HCT116 (cell line): ENCODE results near the gene MKI67. TPM values are rescaled to one million over a fixed set of nuclear protein-coding genes. Genes with fewer than 3 reads are reported as not detected.

Experiments used
- ATAC-seq: fragments of 200-7000 bp; cut with Tn5 transposase; 2 replicates; pipeline ENCODE4 v1.9.1; 2020; ENCODE audit warnings: mild to moderate bottlenecking, moderate library complexity
- BruUV-seq: library from RNA; stranded (reverse); fragments of 400-500 nt; replicated peaks from 2 replicates; lab custom pipeline; 2021; lab: Mats Ljungman, UMichigan
- CTCF ChIA-PET: fragments of 300-600 bp; sonication (Branson Sonifier 250); formaldehyde crosslinking; loops from one replicate; lab custom pipeline; 2021; ENCODE audit warnings: antibody characterized with exemption; lab: Charles Lee
- POLR2A ChIA-PET: fragments of 300-600, 350-600 bp; sonication (Branson Sonifier 250); formaldehyde crosslinking; loops from one replicate; lab custom pipeline; 2021; ENCODE audit warnings: antibody characterized with exemption; lab: Charles Lee
- RAD21 ChIA-PET, 2 experiments: fragments of 300-600 bp; sonication (Branson Sonifier 250); formaldehyde crosslinking; loops; one replicate each; lab custom pipeline; 2023; ENCODE audit warnings: low total read pairs in 2 of 2; ENCODE audit not compliant: uncharacterized antibody in 2 of 2, unreplicated experiment in 2 of 2, low non-redundant PET in 1 of 2; lab: Charles Lee
- DNase-seq: peaks from one replicate; pipeline ENCODE4 v3.0.0-alpha.2; 2010; ENCODE audit warnings: low read depth, low spot score
- H2AFZ ChIP-seq: fragments of 200-600 bp; shearing (Covaris generic), sonication (generic); 2 replicates; pipeline ENCODE4 v1.6.1; 2017; ENCODE audit warnings: low read depth, mixed run types, mixed read lengths, antibody characterized with exemption, low read length; ENCODE audit not compliant: poor library complexity, severe bottlenecking
- H3K27ac ChIP-seq: 2 replicates; pipeline ENCODE4 v1.5.1; 2012; ENCODE audit warnings: low read depth, low read length
- H3K27me3 ChIP-seq: fragments of 200-600 bp; sonication (generic); 2 replicates; pipeline ENCODE4 v1.6.1; 2016; ENCODE audit warnings: mixed run types, low read length, mixed read lengths; ENCODE audit not compliant: insufficient read depth
- H3K36me3 ChIP-seq, 2 experiments: fragments of 200-500 bp in 1 of 2; fragments of 200-600 bp in 1 of 2; sonication (Bioruptor generic) in 1 of 2; sonication (generic) in 1 of 2; 2 replicates each; pipeline versions ENCODE4 v1.5.1 to v1.6.1; 2014 to 2016; ENCODE audit warnings: low read length in 2 of 2, inconsistent platforms in 1 of 2, mixed read lengths in 1 of 2, mixed run types in 1 of 2; ENCODE audit not compliant: insufficient read depth in 2 of 2, control insufficient read depth in 1 of 2
- H3K4me1 ChIP-seq, 2 experiments: fragments of 200-600 bp in 1 of 2; sonication (generic) in 1 of 2; 2 replicates each; pipeline versions ENCODE4 v1.5.1 to v1.6.1; 2012 to 2017; ENCODE audit warnings: low read length in 2 of 2, inconsistent platforms in 1 of 2, mild to moderate bottlenecking in 1 of 2, mixed read lengths in 1 of 2, mixed run types in 1 of 2, moderate library complexity in 1 of 2; ENCODE audit not compliant: insufficient read depth in 2 of 2, control insufficient read depth in 1 of 2
- H3K4me2 ChIP-seq: fragments of 200-600 bp; sonication (generic); 2 replicates; pipeline ENCODE4 v1.6.1; 2017; ENCODE audit warnings: mixed run types, low read length, mixed read lengths
- H3K4me3 ChIP-seq, 2 experiments: fragments of 200-600 bp in 1 of 2; sonication (generic) in 1 of 2; replicated peaks in 1 of 2; 2 replicates each; pipeline ENCODE4 v1.5.1; 2011 to 2016; ENCODE audit warnings: low read length in 2 of 2, control low read depth in 1 of 2, low read depth in 1 of 2, mild to moderate bottlenecking in 1 of 2, mixed read lengths in 1 of 2, mixed run types in 1 of 2
- H3K79me2 ChIP-seq: fragments of 200-600 bp; sonication (generic); 2 replicates; pipeline ENCODE4 v1.6.1; 2017; ENCODE audit warnings: mild to moderate bottlenecking, mixed run types, low read length, moderate library complexity, mixed read lengths; ENCODE audit not compliant: insufficient read depth
- H3K9ac ChIP-seq: fragments of 200-600 bp; sonication (generic); 2 replicates; pipeline ENCODE4 v1.6.1; 2016; ENCODE audit warnings: low read length, mixed read lengths
- H3K9me2 ChIP-seq: fragments of 200-600 bp; sonication (generic), shearing (Covaris generic); 2 replicates; pipeline ENCODE4 v1.6.1; 2017; ENCODE audit warnings: mixed run types, mild to moderate bottlenecking, moderate library complexity; ENCODE audit not compliant: insufficient read depth
- H3K9me3 ChIP-seq, 2 experiments: fragments of 200-500 bp in 1 of 2; fragments of 200-600 bp in 1 of 2; sonication (Bioruptor generic) in 1 of 2; sonication (generic) in 1 of 2; 2 replicates each; pipeline ENCODE4 v1.6.1; 2014 to 2017; ENCODE audit warnings: low read length in 2 of 2, mixed read lengths in 2 of 2, inconsistent platforms in 1 of 2, low read depth in 1 of 2, mild to moderate bottlenecking in 1 of 2, mixed run types in 1 of 2, moderate library complexity in 1 of 2; ENCODE audit not compliant: control insufficient read depth in 1 of 2, insufficient read depth in 1 of 2
- H4K20me1 ChIP-seq: fragments of 200-600 bp; sonication (generic), shearing (Covaris generic); 2 replicates; pipeline ENCODE4 v1.6.1; 2017; ENCODE audit warnings: mixed run types, mild to moderate bottlenecking, moderate library complexity; ENCODE audit not compliant: insufficient read depth
- CBX3 ChIP-seq: IDR thresholded peaks from 2 replicates; pipeline ENCODE4 v1.6.1; 2012; ENCODE audit warnings: low read depth
- FOSL1 ChIP-seq: IDR thresholded peaks from 2 replicates; pipeline ENCODE4 v1.6.1; 2012; ENCODE audit warnings: low read depth
- JUND ChIP-seq: IDR thresholded peaks from 2 replicates; pipeline ENCODE4 v1.6.1; 2012
- POLR2A ChIP-seq: IDR thresholded peaks from 2 replicates; pipeline ENCODE4 v1.7.0; 2011; ENCODE audit warnings: borderline replicate concordance; ENCODE audit not compliant: insufficient read depth, insufficient read length; ENCODE audit errors: extremely low read depth
- YY1 ChIP-seq: IDR thresholded peaks from 2 replicates; pipeline ENCODE4 v1.6.1; 2011; ENCODE audit warnings: low read length, low read depth, moderate library complexity, mild to moderate bottlenecking; ENCODE audit not compliant: insufficient replicate concordance; ENCODE audit errors: extremely low read depth
- ZNF274 ChIP-seq: fragments of 200-500 bp; sonication (Bioruptor generic); IDR thresholded peaks from 2 replicates; pipeline ENCODE4 v1.6.1; 2014; ENCODE audit warnings: mild to moderate bottlenecking, low read depth, low read length, inconsistent platforms
- intact Hi-C: fragments of 100-400 bp; cut with micrococcal nuclease; formaldehyde crosslinking; loops from 2 replicates; pipeline ENCODE4 v1.10.0; 2022
- total RNA-seq: library from RNA; stranded (reverse); gene quantifications from one replicate; pipeline ENCODE4 v1.2.1, GENCODE V29; 2021; ENCODE audit not compliant: unreplicated experiment
- TF ChIP-seq, protein P1 (sequence below): IDR thresholded peaks from 2 replicates; pipeline ENCODE4 v1.6.1; 2012
- TF ChIP-seq, protein P2 (sequence below): IDR thresholded peaks from 2 replicates; pipeline ENCODE4 v1.6.1; 2011; ENCODE audit warnings: mild to moderate bottlenecking, low read length, moderate library complexity; ENCODE audit not compliant: insufficient replicate concordance; ENCODE audit errors: extremely low read depth
- TF ChIP-seq, protein P3 (sequence below), 3 experiments: fragments of 200-600 bp in 1 of 3; sonication (generic) in 1 of 3; IDR thresholded peaks in 2 of 3; conservative IDR thresholded peaks in 1 of 3; 2 replicates each; pipeline ENCODE4 v1.5.1; 2012 to 2017; ENCODE audit warnings: low read depth in 2 of 3, low read length in 2 of 3, antibody characterized with exemption in 1 of 3, borderline replicate concordance in 1 of 3, control low read depth in 1 of 3, mild to moderate bottlenecking in 1 of 3, mixed read lengths in 1 of 3, mixed run types in 1 of 3, moderate library complexity in 1 of 3; ENCODE audit not compliant: insufficient read depth in 1 of 3

MKI67 gene
- total RNA-seq, 1 experiment from 2014 or later = 202 TPM

DNA sequence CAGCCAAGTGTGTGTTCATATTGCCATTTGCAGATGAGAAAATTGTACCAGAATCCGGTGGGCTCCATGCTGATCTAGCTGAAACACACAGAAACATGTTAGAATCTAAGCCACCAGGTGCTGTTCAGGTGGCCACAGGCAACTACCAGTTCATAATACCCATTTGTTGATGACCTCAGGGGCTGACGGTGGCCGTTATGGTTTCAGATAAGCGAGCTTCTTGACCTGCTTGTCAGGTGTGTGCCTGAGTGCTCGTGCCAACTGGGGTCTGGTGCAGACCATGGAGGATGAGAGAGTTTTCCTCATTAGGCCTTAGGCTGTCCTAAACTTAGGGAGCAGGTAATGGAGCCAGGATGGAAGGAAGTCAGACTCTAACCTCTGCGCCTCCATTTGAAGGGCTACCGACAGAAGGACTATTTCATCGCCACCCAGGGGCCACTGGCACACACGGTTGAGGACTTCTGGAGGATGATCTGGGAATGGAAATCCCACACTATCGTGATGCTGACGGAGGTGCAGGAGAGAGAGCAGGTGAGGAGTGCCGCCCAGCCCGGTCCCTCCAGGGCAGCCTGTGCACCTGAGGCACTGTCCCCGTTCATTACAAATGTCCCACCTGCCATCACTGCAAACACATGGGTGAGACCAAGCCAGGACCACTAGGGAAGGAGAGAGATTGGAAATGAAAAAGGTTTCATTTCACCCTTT, 53.1 kb downstream of the MKI67 start:
- no peak overlapping the region for H3K4me3 ChIP-seq
- ChIA-PET RAD21 (no interaction called here), CTCF (interaction anchor here (1.2 kb wide), 1 partner anchor 38 kb away, joined by 4 read pairs; no protein-coding TSS in a partner anchor), POLR2A (no interaction called here)
- ATAC-seq = no peak
- H3K27ac ChIP-seq = no peak overlapping the region
- peaks cover 0 to 6% of the 10 kb centered on the region in 2 experiments; a peak in 1 of 4 replicates for H3K4me1 ChIP-seq
- TF ChIP-seq, protein P1, sequence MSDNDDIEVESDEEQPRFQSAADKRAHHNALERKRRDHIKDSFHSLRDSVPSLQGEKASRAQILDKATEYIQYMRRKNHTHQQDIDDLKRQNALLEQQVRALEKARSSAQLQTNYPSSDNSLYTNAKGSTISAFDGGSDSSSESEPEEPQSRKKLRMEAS = no peak
- TF ChIP-seq, protein P2, sequence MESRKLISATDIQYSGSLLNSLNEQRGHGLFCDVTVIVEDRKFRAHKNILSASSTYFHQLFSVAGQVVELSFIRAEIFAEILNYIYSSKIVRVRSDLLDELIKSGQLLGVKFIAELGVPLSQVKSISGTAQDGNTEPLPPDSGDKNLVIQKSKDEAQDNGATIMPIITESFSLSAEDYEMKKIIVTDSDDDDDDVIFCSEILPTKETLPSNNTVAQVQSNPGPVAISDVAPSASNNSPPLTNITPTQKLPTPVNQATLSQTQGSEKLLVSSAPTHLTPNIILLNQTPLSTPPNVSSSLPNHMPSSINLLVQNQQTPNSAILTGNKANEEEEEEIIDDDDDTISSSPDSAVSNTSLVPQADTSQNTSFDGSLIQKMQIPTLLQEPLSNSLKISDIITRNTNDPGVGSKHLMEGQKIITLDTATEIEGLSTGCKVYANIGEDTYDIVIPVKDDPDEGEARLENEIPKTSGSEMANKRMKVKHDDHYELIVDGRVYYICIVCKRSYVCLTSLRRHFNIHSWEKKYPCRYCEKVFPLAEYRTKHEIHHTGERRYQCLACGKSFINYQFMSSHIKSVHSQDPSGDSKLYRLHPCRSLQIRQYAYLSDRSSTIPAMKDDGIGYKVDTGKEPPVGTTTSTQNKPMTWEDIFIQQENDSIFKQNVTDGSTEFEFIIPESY = no peak
- TF ChIP-seq, protein P3, sequence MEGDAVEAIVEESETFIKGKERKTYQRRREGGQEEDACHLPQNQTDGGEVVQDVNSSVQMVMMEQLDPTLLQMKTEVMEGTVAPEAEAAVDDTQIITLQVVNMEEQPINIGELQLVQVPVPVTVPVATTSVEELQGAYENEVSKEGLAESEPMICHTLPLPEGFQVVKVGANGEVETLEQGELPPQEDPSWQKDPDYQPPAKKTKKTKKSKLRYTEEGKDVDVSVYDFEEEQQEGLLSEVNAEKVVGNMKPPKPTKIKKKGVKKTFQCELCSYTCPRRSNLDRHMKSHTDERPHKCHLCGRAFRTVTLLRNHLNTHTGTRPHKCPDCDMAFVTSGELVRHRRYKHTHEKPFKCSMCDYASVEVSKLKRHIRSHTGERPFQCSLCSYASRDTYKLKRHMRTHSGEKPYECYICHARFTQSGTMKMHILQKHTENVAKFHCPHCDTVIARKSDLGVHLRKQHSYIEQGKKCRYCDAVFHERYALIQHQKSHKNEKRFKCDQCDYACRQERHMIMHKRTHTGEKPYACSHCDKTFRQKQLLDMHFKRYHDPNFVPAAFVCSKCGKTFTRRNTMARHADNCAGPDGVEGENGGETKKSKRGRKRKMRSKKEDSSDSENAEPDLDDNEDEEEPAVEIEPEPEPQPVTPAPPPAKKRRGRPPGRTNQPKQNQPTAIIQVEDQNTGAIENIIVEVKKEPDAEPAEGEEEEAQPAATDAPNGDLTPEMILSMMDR (IDR thresholded peaks at IDR 0.05 in 2 of 3, conservative IDR thresholded peaks at IDR 0.05 in 1 of 3; ENCODE audit: borderline replicate concordance in 1 of 3, insufficient read depth in 1 of 3, low read depth in 2 of 3, low read length in 2 of 3) = no peak
- TF ChIP-seq POLR2A = no peak
- TF ChIP-seq YY1 = no peak
- TF ChIP-seq ZNF274 = no peak
- TF ChIP-seq JUND = no peak
- TF ChIP-seq CBX3 = no peak
- no peak for TF ChIP-seq FOSL1
- H2AFZ ChIP-seq = no peak overlapping the region
- no peak overlapping the region for H3K9ac ChIP-seq
- no peak overlapping the region for H3K4me2 ChIP-seq
- H3K9me3 ChIP-seq = no peaks in the 10 kb centered on the region
- intact Hi-C loops = no loop called here
- no peaks in the 10 kb centered on the region for H3K79me2 ChIP-seq
- no TSS peak for BruUV-seq
- no peaks in the 10 kb centered on the region for H3K27me3 ChIP-seq
- no peaks in the 10 kb centered on the region for H4K20me1 ChIP-seq
- H3K9me2 ChIP-seq = no peaks in the 10 kb centered on the region
- H3K36me3 ChIP-seq = no peaks in the 10 kb centered on the region; a peak in 1 of 4 replicates
- DNase-seq = no peak
